B cell (primary cell): ENCODE results near the gene ABLIM1. TPM values are rescaled to one million over a fixed set of nuclear protein-coding genes. Genes with fewer than 3 reads are reported as not detected.
A peak's percentile ranks its signal among the peaks of the same experiment; 100 is the strongest.

ENCODE experiments used
- ATAC-seq: fragments of 200-7000 bp; cut with Tn5 transposase; one replicate; pipeline ENCODE4 v1.10.0; 2021; ENCODE audit warnings: low read depth, mild to moderate bottlenecking, moderate number of reproducible peaks, moderate library complexity
- CTCF ChIA-PET: fragments of 350-600 bp; sonication (Branson Sonifier 250); formaldehyde crosslinking; loops from one replicate; lab custom pipeline; 2021; ENCODE audit warnings: antibody characterized with exemption, inconsistent platforms; lab: Charles Lee
- POLR2A ChIA-PET: fragments of 350-600 bp; sonication (Branson Sonifier 250); formaldehyde crosslinking; loops from one replicate; lab custom pipeline; 2021; ENCODE audit warnings: antibody characterized with exemption; lab: Charles Lee
- DNase-seq: peaks from one replicate; pipeline ENCODE4 v3.0.0; 2013
- H2AFZ ChIP-seq: 2 replicates; pipeline ENCODE4 v1.6.1; 2012; ENCODE audit warnings: mild to moderate bottlenecking, low read depth, low read length; ENCODE audit not compliant: insufficient read depth, poor library complexity, severe bottlenecking
- H3K27ac ChIP-seq, 2 donors: 1 replicate in 1 of 2; 2 replicates in 1 of 2; pipeline ENCODE4 v1.5.1; 2012 to 2013; ENCODE audit warnings: low read length in 2 of 2, mild to moderate bottlenecking in 2 of 2, moderate library complexity in 1 of 2
- H3K27me3 ChIP-seq, 4 experiments: fragments of 200-600 bp in 1 of 4; sonication (generic) in 1 of 4; replicated peaks in 1 of 4; 1 replicate in 2 of 4; 2 replicates in 2 of 4; pipeline versions ENCODE4 v1.6.1 to v1.7.0; 2013 to 2016; ENCODE audit warnings: low read length in 3 of 4, mild to moderate bottlenecking in 2 of 4, mixed read lengths in 1 of 4, moderate library complexity in 1 of 4; ENCODE audit not compliant: insufficient read depth in 4 of 4, control insufficient read depth in 3 of 4; ENCODE audit errors: control extremely low read depth in 1 of 4
- H3K36me3 ChIP-seq, 2 experiments: replicated peaks in 1 of 2; 1 replicate in 1 of 2; 2 replicates in 1 of 2; pipeline versions ENCODE4 v1.6.1 to v1.7.1; 2013; ENCODE audit warnings: low read length in 1 of 2; ENCODE audit not compliant: insufficient read depth in 2 of 2, control insufficient read depth in 1 of 2; ENCODE audit errors: control extremely low read depth in 1 of 2, extremely low read depth in 1 of 2
- H3K4me1 ChIP-seq, 2 donors: fragments of 200-600 bp in 1 of 2; sonication (generic) in 1 of 2; 1 replicate in 1 of 2; 2 replicates in 1 of 2; pipeline versions ENCODE4 v1.5.1 to v1.6.1; 2013 to 2017; ENCODE audit warnings: low read length in 2 of 2; ENCODE audit not compliant: control insufficient read depth in 2 of 2, insufficient read depth in 2 of 2
- H3K4me2 ChIP-seq: replicated peaks from 2 replicates; pipeline ENCODE3; 2012; ENCODE audit warnings: mild to moderate bottlenecking, low read depth, low read length; ENCODE audit not compliant: poor library complexity, severe bottlenecking
- H3K4me3 ChIP-seq, 5 experiments: fragments of 200-600 bp in 1 of 5; sonication (generic) in 1 of 5; 1 replicate in 3 of 5; 2 replicates in 2 of 5; pipeline versions ENCODE4 v1.5.1 to v1.7.0; 2011 to 2016; ENCODE audit warnings: low read length in 4 of 5, mild to moderate bottlenecking in 4 of 5, low read depth in 2 of 5, control low read depth in 1 of 5, moderate library complexity in 1 of 5; ENCODE audit not compliant: insufficient read depth in 1 of 5; ENCODE audit errors: control extremely low read depth in 1 of 5, extremely low read depth in 1 of 5
- H3K79me2 ChIP-seq: fragments of 200-600 bp; sonication (generic); one replicate; pipeline ENCODE4 v1.6.0; 2016; ENCODE audit warnings: low read length; ENCODE audit not compliant: control insufficient read depth, insufficient read depth
- H3K9ac ChIP-seq: fragments of 200-600 bp; sonication (generic); 2 replicates; pipeline ENCODE4 v1.6.1; 2017; ENCODE audit warnings: mild to moderate bottlenecking, low read length, moderate library complexity
- H3K9me3 ChIP-seq, 3 donors: one replicate each; pipeline versions ENCODE4 v1.6.1 to v1.7.1; 2013; ENCODE audit warnings: low read length in 2 of 3; ENCODE audit not compliant: control insufficient read depth in 2 of 3, insufficient read depth in 1 of 3; ENCODE audit errors: control extremely low read depth in 1 of 3
- H4K20me1 ChIP-seq: 2 replicates; pipeline ENCODE4 v1.6.0; 2012; ENCODE audit warnings: mild to moderate bottlenecking, low read length; ENCODE audit not compliant: insufficient read depth, control insufficient read depth, poor library complexity, severe bottlenecking
- H3K27ac Mint-ChIP-seq: one replicate; pipeline ENCODE4 v1.8.0; 2021; ENCODE audit warnings: mixed read lengths
- H3K27me3 Mint-ChIP-seq: one replicate; pipeline ENCODE4 v1.8.0; 2021; ENCODE audit warnings: mixed read lengths
- H3K4me1 Mint-ChIP-seq: one replicate; pipeline ENCODE4 v1.8.0; 2021; ENCODE audit warnings: mixed read lengths
- H3K4me3 Mint-ChIP-seq: one replicate; pipeline ENCODE4 v1.8.0; 2021; ENCODE audit warnings: mixed read lengths
- H3K9me3 Mint-ChIP-seq: one replicate; pipeline ENCODE4 v1.8.0; 2022; ENCODE audit warnings: mixed read lengths; ENCODE audit not compliant: insufficient read depth
- EZH2 ChIP-seq: IDR thresholded peaks from 2 replicates; pipeline ENCODE4 v1.6.1; 2012; ENCODE audit warnings: borderline replicate concordance, low read depth, mild to moderate bottlenecking, moderate library complexity, low read length; ENCODE audit not compliant: insufficient read depth, poor library complexity, severe bottlenecking
- WGBS: methylation state at CpG from one replicate; pipeline ENCODE4 v1.1.5; 2013; ENCODE audit warnings: missing lambda C conversion rate; ENCODE audit not compliant: insufficient coverage; 5-methylcytosine and 5-hydroxymethylcytosine counted together
- intact Hi-C: fragments of 100-400 bp; cut with micrococcal nuclease; formaldehyde crosslinking; loops from one replicate; pipeline ENCODE4 v1.10.0; 2022
- polyA plus RNA-seq: library from polyadenylated mRNA; depleted of rRNA; stranded (reverse); fragments of >200 nt; gene quantifications from 2 replicates; pipeline ENCODE4 v1.2.3, GENCODE V29; 2012
- total RNA-seq, 2 donors: library from RNA; stranded (reverse); fragments of 120-200 nt in 1 of 2; gene quantifications; 1 replicate in 1 of 2; 2 replicates in 1 of 2; pipeline versions ENCODE4 v1.2.3 to v1.2.4, GENCODE V29; 2013 to 2022
- TF ChIP-seq, protein P1 (sequence below): fragments of 200-600 bp; IDR thresholded peaks from one replicate; pipeline ENCODE4 v1.8.0; 2022; ENCODE audit warnings: antibody characterized with exemption, mild to moderate bottlenecking

Gene ABLIM1
- total and polyA plus RNA-seq, 2 donors (not counting 1 experiment from before 2014, with no cell fraction given), result 55.6 to 148 TPM

GRCh38 chr10:114502074-114502473 lies 156.0 kb downstream of the ABLIM1 start:
- no peak overlapping the region for H3K4me3 Mint-ChIP-seq
- Histone ChIP-seq H3K79me2 (peaks cover 74% of the 10 kb centered on the region), H3K27me3 (no peaks in the 10 kb centered on the region), H3K4me1 (peaks cover 65 to 68% of the 10 kb centered on the region in 2 donors), H3K27ac (peak overlapping the region in 1 of 2 donors; percentile 96), H3K9ac (no peak overlapping the region), H3K4me2 (no peak overlapping the region), H3K36me3 (no peaks in the 10 kb centered on the region), H2AFZ (no peak overlapping the region), H4K20me1 (peaks cover 14% of the 10 kb centered on the region), H3K4me3 (no peak overlapping the region), H3K9me3 (no peaks in the 10 kb centered on the region)
- TF ChIP-seq, protein P1, sequence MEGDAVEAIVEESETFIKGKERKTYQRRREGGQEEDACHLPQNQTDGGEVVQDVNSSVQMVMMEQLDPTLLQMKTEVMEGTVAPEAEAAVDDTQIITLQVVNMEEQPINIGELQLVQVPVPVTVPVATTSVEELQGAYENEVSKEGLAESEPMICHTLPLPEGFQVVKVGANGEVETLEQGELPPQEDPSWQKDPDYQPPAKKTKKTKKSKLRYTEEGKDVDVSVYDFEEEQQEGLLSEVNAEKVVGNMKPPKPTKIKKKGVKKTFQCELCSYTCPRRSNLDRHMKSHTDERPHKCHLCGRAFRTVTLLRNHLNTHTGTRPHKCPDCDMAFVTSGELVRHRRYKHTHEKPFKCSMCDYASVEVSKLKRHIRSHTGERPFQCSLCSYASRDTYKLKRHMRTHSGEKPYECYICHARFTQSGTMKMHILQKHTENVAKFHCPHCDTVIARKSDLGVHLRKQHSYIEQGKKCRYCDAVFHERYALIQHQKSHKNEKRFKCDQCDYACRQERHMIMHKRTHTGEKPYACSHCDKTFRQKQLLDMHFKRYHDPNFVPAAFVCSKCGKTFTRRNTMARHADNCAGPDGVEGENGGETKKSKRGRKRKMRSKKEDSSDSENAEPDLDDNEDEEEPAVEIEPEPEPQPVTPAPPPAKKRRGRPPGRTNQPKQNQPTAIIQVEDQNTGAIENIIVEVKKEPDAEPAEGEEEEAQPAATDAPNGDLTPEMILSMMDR, result no peak
- TF ChIP-seq EZH2, result no peak
- H3K9me3 Mint-ChIP-seq, result no peaks in the 10 kb centered on the region
- ChIA-PET POLR2A (no interaction called here), CTCF (interaction anchor here (0.9 to 13.2 kb wide), 4 partner anchors 10 to 30 kb away, joined by 3 to 115 read pairs (median 3); no protein-coding TSS in a partner anchor)
- WGBS, result no CpG with 5 or more reads among the region's 1 CpG
- no peaks in the 10 kb centered on the region for H3K27me3 Mint-ChIP-seq
- DNase-seq (no peak), ATAC-seq (no peak)
- peak overlapping the region; percentile 67 for H3K27ac Mint-ChIP-seq
- intact Hi-C loops, result no loop called here
- peaks cover 83% of the 10 kb centered on the region for H3K4me1 Mint-ChIP-seq

GRCh38 chr10:114501650-114502049 lies 156.4 kb downstream of the ABLIM1 start:
- Histone ChIP-seq H3K4me3 (no peak overlapping the region), H3K9ac (no peak overlapping the region), H3K79me2 (peaks cover 70% of the 10 kb centered on the region), H3K27ac (peak overlapping the region in 1 of 2 donors; percentile 96), H3K4me2 (no peak overlapping the region), H2AFZ (no peak overlapping the region), H4K20me1 (peaks cover 13% of the 10 kb centered on the region), H3K27me3 (no peaks in the 10 kb centered on the region), H3K9me3 (no peaks in the 10 kb centered on the region), H3K36me3 (no peaks in the 10 kb centered on the region), H3K4me1 (peaks cover 67 to 70% of the 10 kb centered on the region in 2 donors)
- Mint-ChIP-seq H3K27ac (peak overlapping the region; percentile 67), H3K4me3 (no peak overlapping the region), H3K9me3 (no peaks in the 10 kb centered on the region), H3K4me1 (peaks cover 83% of the 10 kb centered on the region), H3K27me3 (no peaks in the 10 kb centered on the region)
- TF ChIP-seq, protein P1, result peak; percentile 24
- TF ChIP-seq EZH2, result no peak
- intact Hi-C loops, result no loop called here
- 100% methylated on average over 1 of the region's 1 CpG for WGBS
- ATAC-seq (no peak), DNase-seq (no peak)
- ChIA-PET CTCF (interaction anchor here (1.5 to 13.2 kb wide), 3 partner anchors 18 to 32 kb away, joined by 5 to 115 read pairs (median 22); no protein-coding TSS in a partner anchor), POLR2A (no interaction called here)
